HepG2 (cell line): ENCODE data around the gene FRMD3. TPM values are rescaled to one million over a fixed set of nuclear protein-coding genes. Genes with fewer than 3 reads are reported as not detected.

Experiments
- ATAC-seq: fragments of 200-7000 bp; cut with Tn5 transposase; 3 replicates; pipeline ENCODE4 v1.9.1; 2020; ENCODE audit warnings: mild to moderate bottlenecking, moderate library complexity
- BruUV-seq: library from RNA; stranded (reverse); fragments of 400-500 nt; replicated peaks from 2 replicates; lab custom pipeline; 2021; lab: Mats Ljungman, UMichigan
- CTCF ChIA-PET: fragments of 300-600 bp; formaldehyde crosslinking; extraction: SDS; loops from one replicate; lab custom pipeline; 2021; ENCODE audit warnings: low total read pairs, inconsistent platforms, low intra/inter-chr PET ratio; lab: Yijun Ruan, JAX
- POLR2A ChIA-PET: fragments of 350-600 bp; sonication (Branson Sonifier 250); formaldehyde crosslinking; loops from one replicate; lab custom pipeline; 2020; ENCODE audit warnings: antibody characterized with exemption, inconsistent platforms; lab: Yijun Ruan, JAX
- DNase-seq: peaks from one replicate; pipeline ENCODE4 v3.0.0-alpha.2; 2015; ENCODE audit warnings: low spot score
- FAIRE-seq: peaks from 3 replicates; lab custom pipeline; 2011; peaks lifted over from hg19 to GRCh38; lab: Jason Lieb, UNC
- H2AFZ ChIP-seq: one replicate; pipeline ENCODE4 v1.6.1; 2011; ENCODE audit warnings: low read length, inconsistent platforms
- H3K27ac ChIP-seq: fragments of 300-600 bp; 3 replicates; pipeline ENCODE4 v1.8.0; 2011; ENCODE audit warnings: mixed run types, mild to moderate bottlenecking, mixed read lengths, low read length, inconsistent platforms; ENCODE audit not compliant: insufficient read depth; ENCODE audit errors: extremely low read length
- H3K27me3 ChIP-seq, 2 experiments: fragments of 200-600 bp in 1 of 2; 2 replicates in 1 of 2; 3 replicates in 1 of 2; pipeline versions ENCODE4 v1.6.0 to v1.8.0; 2011; ENCODE audit warnings: low read length in 2 of 2, mild to moderate bottlenecking in 2 of 2, moderate library complexity in 2 of 2, inconsistent platforms in 1 of 2; ENCODE audit not compliant: insufficient read depth in 2 of 2, control insufficient read depth in 1 of 2
- H3K36me3 ChIP-seq, 2 experiments: fragments of 200-600 bp in 1 of 2; replicated peaks in 1 of 2; 2 replicates in 1 of 2; 3 replicates in 1 of 2; pipeline versions ENCODE4 v1.5.1 to v1.8.0; 2011; ENCODE audit warnings: low read length in 2 of 2, inconsistent platforms in 1 of 2; ENCODE audit not compliant: insufficient read depth in 2 of 2, control insufficient read depth in 1 of 2
- H3K4me1 ChIP-seq: 2 replicates; pipeline ENCODE4 v1.5.1; 2012; ENCODE audit warnings: low read length, inconsistent platforms; ENCODE audit not compliant: insufficient read depth
- H3K4me2 ChIP-seq: 2 replicates; pipeline ENCODE4 v1.6.0; 2011; ENCODE audit warnings: low read depth, low read length, inconsistent platforms
- H3K4me3 ChIP-seq, 3 experiments: fragments of 200-600 bp in 1 of 3; sonication (generic), shearing (Covaris generic) in 1 of 3; replicated peaks in 1 of 3; 2 replicates each; pipeline ENCODE4 v1.5.1; 2011 to 2016; ENCODE audit warnings: low read length in 3 of 3, inconsistent platforms in 2 of 3, low read depth in 2 of 3, mild to moderate bottlenecking in 2 of 3, control low read depth in 1 of 3, mixed read lengths in 1 of 3; ENCODE audit not compliant: insufficient read depth in 1 of 3
- H3K79me2 ChIP-seq: one replicate; pipeline ENCODE4 v1.6.1; 2011; ENCODE audit warnings: low read length, inconsistent platforms; ENCODE audit not compliant: insufficient read depth
- H3K9ac ChIP-seq: 2 replicates; pipeline ENCODE4 v1.6.0; 2011; ENCODE audit warnings: mild to moderate bottlenecking, low read depth, low read length, inconsistent platforms; ENCODE audit not compliant: insufficient read depth
- H3K9me3 ChIP-seq: 2 replicates; pipeline ENCODE4 v1.5.1; 2012; ENCODE audit warnings: mild to moderate bottlenecking, low read length
- H4K20me1 ChIP-seq: 2 replicates; pipeline ENCODE4 v1.6.0; 2011; ENCODE audit warnings: inconsistent platforms, mild to moderate bottlenecking, low read length, moderate library complexity; ENCODE audit not compliant: insufficient read depth
- CREM ChIP-seq, 2 experiments: sonication (generic) in 1 of 2; formaldehyde crosslinking in 1 of 2; IDR thresholded peaks; 2 replicates each; pipeline versions ENCODE4 v1.4.0 to v1.6.1; 2016 to 2020; ENCODE audit warnings: antibody characterized with exemption in 1 of 2, mild to moderate bottlenecking in 1 of 2, missing genetic modification reagents in 1 of 2
- FOXJ3 ChIP-seq: sonication (generic); formaldehyde crosslinking; IDR thresholded peaks from 2 replicates; pipeline ENCODE4 v1.4.0; 2020; ENCODE audit warnings: missing genetic modification reagents, mild to moderate bottlenecking, borderline replicate concordance
- GMEB1 ChIP-seq: sonication (generic); formaldehyde crosslinking; IDR thresholded peaks from 2 replicates; pipeline ENCODE4 v1.5.1; 2020; ENCODE audit warnings: missing genetic modification reagents, mild to moderate bottlenecking, borderline replicate concordance
- KMT2B ChIP-seq: IDR thresholded peaks from 2 replicates; pipeline ENCODE4 v1.6.1; 2016; ENCODE audit warnings: missing genetic modification reagents, missing compliant biosample characterization
- MYNN ChIP-seq: sonication (generic); formaldehyde crosslinking; IDR thresholded peaks from 2 replicates; pipeline ENCODE4 v1.4.0; 2020; ENCODE audit warnings: mild to moderate bottlenecking, low read depth, missing genetic modification reagents
- PBX3 ChIP-seq: sonication (generic); formaldehyde crosslinking; IDR thresholded peaks from 2 replicates; pipeline ENCODE4 v1.8.1; 2023; ENCODE audit warnings: missing genetic modification reagents, inconsistent platforms, borderline replicate concordance
- PHF8 ChIP-seq: sonication (generic); formaldehyde crosslinking; IDR thresholded peaks from 2 replicates; pipeline ENCODE4 v1.5.0; 2020; ENCODE audit warnings: missing genetic modification reagents
- RERE ChIP-seq: IDR thresholded peaks from 2 replicates; pipeline ENCODE4 v1.6.1; 2016; ENCODE audit warnings: low read depth, missing genetic modification reagents, missing compliant biosample characterization
- TIGD3 ChIP-seq: sonication (generic); formaldehyde crosslinking; IDR thresholded peaks from 2 replicates; pipeline ENCODE4 v1.5.1; 2020; ENCODE audit warnings: mild to moderate bottlenecking, missing genetic modification reagents, borderline replicate concordance
- ZFX ChIP-seq: sonication (generic); formaldehyde crosslinking; IDR thresholded peaks from 2 replicates; pipeline ENCODE4 v1.4.0; 2020; ENCODE audit warnings: mild to moderate bottlenecking, low read depth, missing genetic modification reagents, moderate library complexity
- ZKSCAN1 ChIP-seq: fragments of 150-350 bp; IDR thresholded peaks from 2 replicates; pipeline ENCODE4 v1.6.1; 2014; ENCODE audit warnings: low read length
- ZMAT3 ChIP-seq: sonication (generic); formaldehyde crosslinking; conservative IDR thresholded peaks from 2 replicates; pipeline ENCODE4 v1.7.0; 2021; ENCODE audit warnings: missing genetic modification reagents
- ZNF547 ChIP-seq: sonication (generic); formaldehyde crosslinking; IDR thresholded peaks from 2 replicates; pipeline ENCODE4 v1.5.1; 2020; ENCODE audit warnings: mild to moderate bottlenecking, missing genetic modification reagents
- WGBS: methylation state at CpG from one replicate; pipeline ENCODE4 v1.1.6; 2017; ENCODE audit warnings: low lambda C conversion rate; 5-methylcytosine and 5-hydroxymethylcytosine counted together
- in situ Hi-C: cut with HindIII; loops from 2 replicates; pipeline ENCODE4 v1.10.0; 2017; ENCODE audit warnings: low pct_unique_long_range_greater_than_20kb; ENCODE audit not compliant: extremely low pct_ligation_motif_present
- intact Hi-C: fragments of 100-400 bp; cut with micrococcal nuclease; formaldehyde crosslinking; loops from one replicate; pipeline ENCODE4 v1.10.0; 2022; ENCODE audit not compliant: unreplicated experiment
- polyA plus RNA-seq, 8 experiments: library from polyadenylated mRNA; depleted of rRNA in 3 of 8; stranded (reverse) in 7 of 8; unstranded in 1 of 8; fragments of >200 nt; fragmentation: Illumina TruSeq in 4 of 8; extraction: Trizol in 4 of 8; gene quantifications; 2 replicates each; pipeline versions ENCODE4 v1.2.1 to v1.2.3, GENCODE V29; 2011 to 2016; ENCODE audit warnings: low read depth in 4 of 8, missing spikeins in 1 of 8, mixed read lengths in 1 of 8; ENCODE audit not compliant: insufficient read depth in 1 of 8
- total RNA-seq, 5 experiments: library from RNA; depleted of rRNA; stranded (reverse); fragments of >200 nt; fragmentation: Illumina TruSeq; extraction: Trizol; gene quantifications; 2 replicates each; pipeline ENCODE4 v1.2.3, GENCODE V29; 2016; ENCODE audit warnings: low read depth in 1 of 5
- TF ChIP-seq, protein P1 (sequence below): sonication (generic); formaldehyde crosslinking; IDR thresholded peaks from 2 replicates; pipeline ENCODE4 v1.4.0; 2020; ENCODE audit warnings: missing genetic modification reagents

Gene FRMD3
- total and polyA plus RNA-seq, 2 of the 13 experiments (the other 11 are each of a cell fraction or from before 2014, with no cell fraction given), result 3.2 to 7.7 TPM

- no peak overlapping the region for H3K4me2 ChIP-seq
- in situ Hi-C loops, result no loop called here
- ATAC-seq, result no peak
- intact Hi-C loops, result no loop called here
- no peak for FAIRE-seq
- H3K79me2 ChIP-seq, result no peaks in the 10 kb centered on the region
- H3K36me3 ChIP-seq, result no peaks in the 10 kb centered on the region; a peak in 1 of 5 replicates
- no peak overlapping the region for H3K4me3 ChIP-seq
- H3K9ac ChIP-seq, result no peak overlapping the region
- ChIA-PET POLR2A (no interaction called here), CTCF (no interaction called here)
- no peaks in the 10 kb centered on the region for H3K27me3 ChIP-seq
- no TSS peak for BruUV-seq
- H4K20me1 ChIP-seq, result no peaks in the 10 kb centered on the region
- H3K27ac ChIP-seq, result no peak overlapping the region
- no peaks in the 10 kb centered on the region for H3K4me1 ChIP-seq
- DNase-seq, result no peak
- 100% methylated on average over 2 of the region's 2 CpGs for WGBS
- no peaks in the 10 kb centered on the region for H3K9me3 ChIP-seq
- no peak overlapping the region for H2AFZ ChIP-seq
- no peak for TF ChIP-seq PBX3 (CRISPR knock-in tag)
- TF ChIP-seq, protein P1, sequence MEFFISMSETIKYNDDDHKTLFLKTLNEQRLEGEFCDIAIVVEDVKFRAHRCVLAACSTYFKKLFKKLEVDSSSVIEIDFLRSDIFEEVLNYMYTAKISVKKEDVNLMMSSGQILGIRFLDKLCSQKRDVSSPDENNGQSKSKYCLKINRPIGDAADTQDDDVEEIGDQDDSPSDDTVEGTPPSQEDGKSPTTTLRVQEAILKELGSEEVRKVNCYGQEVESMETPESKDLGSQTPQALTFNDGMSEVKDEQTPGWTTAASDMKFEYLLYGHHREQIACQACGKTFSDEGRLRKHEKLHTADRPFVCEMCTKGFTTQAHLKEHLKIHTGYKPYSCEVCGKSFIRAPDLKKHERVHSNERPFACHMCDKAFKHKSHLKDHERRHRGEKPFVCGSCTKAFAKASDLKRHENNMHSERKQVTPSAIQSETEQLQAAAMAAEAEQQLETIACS, result no peak
- no peak for TF ChIP-seq ZNF547
- no peak for TF ChIP-seq MYNN
- TF ChIP-seq KMT2B (CRISPR knock-in tag), result no peak
- no peak for TF ChIP-seq FOXJ3 (CRISPR knock-in tag)
- TF ChIP-seq ZFX (CRISPR knock-in tag), result no peak
- TF ChIP-seq ZKSCAN1, result no peak
- no peak for TF ChIP-seq CREM (IDR thresholded peaks at IDR 0.05)
- TF ChIP-seq CREM (CRISPR knock-in tag; IDR thresholded peaks at IDR 0.05), result no peak
- TF ChIP-seq ZMAT3 (CRISPR knock-in tag), result no peak
- TF ChIP-seq GMEB1, result no peak
- TF ChIP-seq TIGD3, result no peak
- no peak for TF ChIP-seq PHF8
- TF ChIP-seq RERE (CRISPR knock-in tag), result no peak
Measured at GRCh38 chr9:83280790-83281189, 257.4 kb downstream of the FRMD3 start.
